IPS-20b (cell line): ENCODE measurements around the gene SPNS3.

Experiments
- H3K27ac ChIP-seq: one replicate; pipeline ENCODE4 v1.5.1; 2013; ENCODE audit warnings: low read length
- H3K27me3 ChIP-seq: 2 replicates; pipeline ENCODE4 v1.6.1; 2013; ENCODE audit warnings: mild to moderate bottlenecking, low read length, inconsistent platforms; ENCODE audit not compliant: insufficient read depth
- H3K36me3 ChIP-seq: 2 replicates; pipeline ENCODE4 v1.6.1; 2013; ENCODE audit warnings: low read depth, mild to moderate bottlenecking, inconsistent platforms, low read length, moderate library complexity; ENCODE audit not compliant: insufficient read depth
- H3K4me1 ChIP-seq: 2 replicates; pipeline ENCODE4 v1.6.1; 2013; ENCODE audit warnings: mild to moderate bottlenecking, control low read depth, inconsistent platforms, low read length, moderate library complexity; ENCODE audit not compliant: insufficient read depth
- H3K4me3 ChIP-seq: 2 replicates; pipeline ENCODE4 v1.5.1; 2013; ENCODE audit warnings: mild to moderate bottlenecking, low read length, inconsistent platforms
- H3K9ac ChIP-seq: 2 replicates; pipeline ENCODE4 v1.6.1; 2013; ENCODE audit warnings: low read depth, mild to moderate bottlenecking, inconsistent platforms, low read length, moderate library complexity
- H3K9me3 ChIP-seq: 2 replicates; pipeline ENCODE4 v1.6.1; 2013; ENCODE audit warnings: mild to moderate bottlenecking, low read depth, low read length, inconsistent platforms; ENCODE audit not compliant: insufficient read depth

The SPNS3 gene

GRCh38 chr17:4449736-4450135 lies 16.0 kb downstream of the SPNS3 start:
- Histone ChIP-seq H3K27me3 (no peaks in the 10 kb centered on the region), H3K27ac (no peak overlapping the region), H3K9me3 (no peaks in the 10 kb centered on the region), H3K9ac (no peak overlapping the region), H3K4me3 (no peak overlapping the region), H3K4me1 (no peaks in the 10 kb centered on the region), H3K36me3 (no peaks in the 10 kb centered on the region)

GRCh38 chr17:4450710-4451316 lies 17.1 kb downstream of the SPNS3 start:
- Histone ChIP-seq H3K27ac (no peak overlapping the region), H3K4me1 (no peaks in the 10 kb centered on the region), H3K4me3 (no peak overlapping the region), H3K9me3 (no peaks in the 10 kb centered on the region), H3K9ac (no peak overlapping the region), H3K27me3 (no peaks in the 10 kb centered on the region), H3K36me3 (no peaks in the 10 kb centered on the region)

GRCh38 chr17:4453812-4454591 lies 20.3 kb downstream of the SPNS3 start:
- Histone ChIP-seq H3K27me3 (no peaks in the 10 kb centered on the region), H3K36me3 (no peaks in the 10 kb centered on the region)

GRCh38 chr17:4460661-4461060 lies 26.9 kb downstream of the SPNS3 start:
- H3K36me3 ChIP-seq: no peaks in the 10 kb centered on the region
- no peak overlapping the region for H3K27ac ChIP-seq
- no peaks in the 10 kb centered on the region; the same call in 1 of the 2 replicates for H3K27me3 ChIP-seq
- no peaks in the 10 kb centered on the region for H3K4me1 ChIP-seq
- no peak overlapping the region for H3K4me3 ChIP-seq
- no peak overlapping the region for H3K9ac ChIP-seq
- H3K9me3 ChIP-seq: no peaks in the 10 kb centered on the region

More at GRCh38 chr17:4453812-4454591, 20.3 kb downstream of the SPNS3 start:
- Histone ChIP-seq H3K27ac (no peak overlapping the region), H3K4me1 (no peaks in the 10 kb centered on the region), H3K9ac (no peak overlapping the region), H3K4me3 (no peak overlapping the region), H3K9me3 (no peaks in the 10 kb centered on the region)

GRCh38 chr17:4463818-4464476 lies 30.2 kb downstream of the SPNS3 start:
- Histone ChIP-seq H3K9ac (no peak overlapping the region), H3K9me3 (no peaks in the 10 kb centered on the region), H3K27me3 (no peaks in the 10 kb centered on the region; the same call in 1 of the 2 replicates), H3K4me3 (no peak overlapping the region), H3K27ac (no peak overlapping the region), H3K36me3 (no peaks in the 10 kb centered on the region), H3K4me1 (no peaks in the 10 kb centered on the region)

- H3K9ac ChIP-seq: no peak overlapping the region
- H3K4me3 ChIP-seq: no peak overlapping the region
- no peaks in the 10 kb centered on the region for H3K36me3 ChIP-seq
- H3K27me3 ChIP-seq: no peaks in the 10 kb centered on the region
- H3K4me1 ChIP-seq: no peaks in the 10 kb centered on the region
- no peaks in the 10 kb centered on the region for H3K9me3 ChIP-seq
- no peak overlapping the region for H3K27ac ChIP-seq
Observed at GRCh38 chr17:4465786-4466185, 32.0 kb downstream of the SPNS3 start.

- H3K27ac ChIP-seq: no peak overlapping the region
- no peaks in the 10 kb centered on the region for H3K9me3 ChIP-seq
- no peak overlapping the region for H3K4me3 ChIP-seq
- H3K9ac ChIP-seq: no peak overlapping the region
- H3K4me1 ChIP-seq: no peaks in the 10 kb centered on the region
- no peaks in the 10 kb centered on the region for H3K27me3 ChIP-seq
- H3K36me3 ChIP-seq: no peaks in the 10 kb centered on the region
Observed at GRCh38 chr17:4467287-4467686, 33.5 kb downstream of the SPNS3 start.

- Histone ChIP-seq H3K4me3 (no peak overlapping the region), H3K9me3 (no peaks in the 10 kb centered on the region), H3K4me1 (no peaks in the 10 kb centered on the region), H3K36me3 (no peaks in the 10 kb centered on the region), H3K27ac (no peak overlapping the region), H3K9ac (no peak overlapping the region), H3K27me3 (no peaks in the 10 kb centered on the region)
Observed at GRCh38 chr17:4469552-4469951, 35.8 kb downstream of the SPNS3 start.

- no peaks in the 10 kb centered on the region for H3K4me1 ChIP-seq
Observed at GRCh38 chr17:4472286-4472685, 38.5 kb downstream of the SPNS3 start.

GRCh38 chr17:4474093-4474492 lies 40.4 kb downstream of the SPNS3 start:
- Histone ChIP-seq H3K4me1 (no peaks in the 10 kb centered on the region), H3K27me3 (no peaks in the 10 kb centered on the region), H3K36me3 (no peaks in the 10 kb centered on the region), H3K9me3 (no peaks in the 10 kb centered on the region), H3K27ac (no peak overlapping the region), H3K4me3 (no peak overlapping the region), H3K9ac (no peak overlapping the region)

More at GRCh38 chr17:4472286-4472685, 38.5 kb downstream of the SPNS3 start:
- Histone ChIP-seq H3K4me3 (no peak overlapping the region), H3K27me3 (no peaks in the 10 kb centered on the region), H3K9me3 (no peaks in the 10 kb centered on the region), H3K9ac (no peak overlapping the region), H3K36me3 (no peaks in the 10 kb centered on the region), H3K27ac (no peak overlapping the region)

- Histone ChIP-seq H3K4me3 (no peak overlapping the region), H3K27me3 (no peaks in the 10 kb centered on the region), H3K4me1 (no peaks in the 10 kb centered on the region), H3K9ac (no peak overlapping the region), H3K9me3 (no peaks in the 10 kb centered on the region), H3K36me3 (no peaks in the 10 kb centered on the region), H3K27ac (no peak overlapping the region)
Observed at GRCh38 chr17:4475001-4475400, 41.3 kb downstream of the SPNS3 start.

GRCh38 chr17:4475463-4475862 lies 41.7 kb downstream of the SPNS3 start:
- Histone ChIP-seq H3K4me1 (no peaks in the 10 kb centered on the region), H3K27me3 (no peaks in the 10 kb centered on the region), H3K36me3 (no peaks in the 10 kb centered on the region), H3K9ac (no peak overlapping the region), H3K9me3 (no peaks in the 10 kb centered on the region), H3K4me3 (no peak overlapping the region), H3K27ac (no peak overlapping the region)
